Measurements from ENCODE around the gene RAD51B. TPM values are rescaled to one million over a fixed set of nuclear protein-coding genes. Genes with fewer than 3 reads are reported as not detected.
A peak's percentile ranks its signal among the peaks of the same experiment; 100 is the strongest.

RAD51B gene
- total RNA-seq = 10 to 100 TPM; 16.6 to 95.0 TPM
- 1 to 10 TPM; 2.5 to 2.7 TPM for polyA plus RNA-seq
- long read RNA-seq, donor 1 = 0 reads
- long read RNA-seq, donor 2, partial matches to known transcripts = 0 of 1 reads
- long read RNA-seq, donor 2, other reads (novel, unspliced or antisense) = 0 of 1 reads
- long read RNA-seq, donor 3 = 0 reads
- long read RNA-seq, donor 4, partial matches to known transcripts = 0 of 1 reads
- long read RNA-seq, donor 4, other reads (novel, unspliced or antisense) = 0 of 1 reads
- long read RNA-seq, donor 5, partial matches to known transcripts = 5 of 6 reads
- long read RNA-seq, donor 5, other reads (novel, unspliced or antisense) = 0 of 6 reads

DNA sequence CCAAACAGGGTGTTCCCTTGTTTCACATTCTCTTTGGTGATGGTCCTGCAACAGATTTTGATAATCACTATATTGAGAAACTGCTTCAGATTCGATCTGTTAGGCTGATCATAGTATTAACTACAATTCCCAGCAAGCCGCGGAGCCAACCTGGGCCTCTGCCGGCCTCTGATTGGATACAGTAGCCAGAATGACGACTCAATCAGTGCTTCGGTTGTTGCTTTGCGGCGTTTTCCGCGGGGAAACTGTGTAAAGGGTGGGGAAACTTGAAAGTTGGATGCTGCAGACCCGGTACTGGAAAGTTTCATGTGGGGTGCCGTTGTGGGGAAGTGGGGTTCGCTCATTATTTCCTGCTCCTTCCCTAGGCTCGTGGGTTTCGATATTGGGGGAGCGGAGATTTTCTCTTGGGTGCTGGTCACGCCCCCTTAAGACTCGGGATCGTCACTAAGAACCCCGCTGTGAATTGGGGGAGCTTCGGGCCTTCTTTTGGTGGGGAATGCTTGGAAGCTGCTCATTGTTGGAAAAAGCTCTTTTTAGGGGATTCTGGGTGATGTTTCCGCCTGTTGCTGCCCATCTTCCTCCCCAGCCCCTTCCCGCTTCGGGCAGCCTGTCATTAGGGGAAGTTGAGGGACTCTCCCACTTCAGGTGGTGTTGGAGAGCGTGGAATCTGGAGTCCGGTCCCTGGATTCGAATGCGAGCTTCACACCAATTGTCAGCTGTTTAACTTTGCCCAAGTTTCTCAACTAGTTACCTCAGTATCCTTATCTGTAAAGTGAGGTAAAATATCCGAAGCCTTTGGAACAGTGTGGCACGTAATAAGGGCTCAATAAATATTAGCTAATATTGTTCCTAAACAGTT lies at the start of gene RAD51B:
RAD51B (plus strand) TSS at position 217 of the 859 bp plus-strand sequence.
- WGBS, 2 donors = 1% methylated on average over 30 of the region's 30 CpGs
- Histone ChIP-seq H3K4me3 (peak within 1 kb of the TSS; percentile 82), H3K4me1 (ENCODE audit: control insufficient read depth in 5 of 5, insufficient read depth in 5 of 5, low read length in 5 of 5) (peaks cover 4 to 23% (median 11%) of the 10 kb centered on the region in 5 donors)

DNA sequence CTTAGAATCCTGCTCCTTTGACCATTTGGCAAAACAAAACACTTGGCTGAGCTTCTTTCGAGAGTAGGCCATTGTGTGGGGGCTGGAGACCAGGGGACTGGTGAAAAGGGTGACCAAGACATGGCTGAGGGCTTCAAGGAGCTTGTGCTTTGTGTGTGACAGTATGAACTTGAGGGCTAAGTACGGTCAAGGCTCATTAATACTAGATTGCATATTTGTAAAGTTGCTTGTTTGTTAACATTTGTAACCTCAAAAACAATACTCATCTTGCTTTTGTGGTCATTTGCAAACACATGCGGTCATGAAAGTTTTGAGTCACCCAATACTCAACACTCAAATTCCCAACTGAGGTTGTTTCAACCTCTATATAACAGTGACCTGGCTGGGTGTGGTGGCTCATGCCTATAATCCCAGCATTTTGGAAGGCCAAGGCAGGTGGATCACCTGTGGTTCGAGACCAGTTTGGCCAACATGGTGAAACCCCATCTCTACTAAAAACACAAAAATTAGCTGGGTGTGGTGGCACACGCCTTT lies 45.7 kb upstream of the RAD51B start:
- Histone ChIP-seq H3K36me3 (ENCODE audit: control insufficient read depth in 4 of 4, insufficient read depth in 4 of 4, low read length in 4 of 4) (peaks cover 44 to 70% (median 59%) of the 10 kb centered on the region in 4 donors), H3K9ac (ENCODE audit: insufficient read depth in 1 of 2, low read length in 2 of 2) (no peak overlapping the region), H3K4me1 (ENCODE audit: control insufficient read depth in 5 of 5, insufficient read depth in 5 of 5, low read length in 5 of 5) (no peaks in the 10 kb centered on the region), H3K9me3 (ENCODE audit: control insufficient read depth in 4 of 4, insufficient read depth in 3 of 4, low read length in 3 of 4) (no peaks in the 10 kb centered on the region), H3K27ac (ENCODE audit: low read depth in 1 of 2, low read length in 1 of 2) (no peak overlapping the region), H3K27me3 (ENCODE audit: control insufficient read depth in 3 of 3, insufficient read depth in 3 of 3, low read length in 2 of 3) (no peaks in the 10 kb centered on the region), H3K4me3 (no peak overlapping the region)
- TF ChIP-seq, protein P1, sequence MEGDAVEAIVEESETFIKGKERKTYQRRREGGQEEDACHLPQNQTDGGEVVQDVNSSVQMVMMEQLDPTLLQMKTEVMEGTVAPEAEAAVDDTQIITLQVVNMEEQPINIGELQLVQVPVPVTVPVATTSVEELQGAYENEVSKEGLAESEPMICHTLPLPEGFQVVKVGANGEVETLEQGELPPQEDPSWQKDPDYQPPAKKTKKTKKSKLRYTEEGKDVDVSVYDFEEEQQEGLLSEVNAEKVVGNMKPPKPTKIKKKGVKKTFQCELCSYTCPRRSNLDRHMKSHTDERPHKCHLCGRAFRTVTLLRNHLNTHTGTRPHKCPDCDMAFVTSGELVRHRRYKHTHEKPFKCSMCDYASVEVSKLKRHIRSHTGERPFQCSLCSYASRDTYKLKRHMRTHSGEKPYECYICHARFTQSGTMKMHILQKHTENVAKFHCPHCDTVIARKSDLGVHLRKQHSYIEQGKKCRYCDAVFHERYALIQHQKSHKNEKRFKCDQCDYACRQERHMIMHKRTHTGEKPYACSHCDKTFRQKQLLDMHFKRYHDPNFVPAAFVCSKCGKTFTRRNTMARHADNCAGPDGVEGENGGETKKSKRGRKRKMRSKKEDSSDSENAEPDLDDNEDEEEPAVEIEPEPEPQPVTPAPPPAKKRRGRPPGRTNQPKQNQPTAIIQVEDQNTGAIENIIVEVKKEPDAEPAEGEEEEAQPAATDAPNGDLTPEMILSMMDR (IDR thresholded peaks at IDR 0.05; ENCODE audit: control extremely low read depth, extremely low read depth) = no peak
- 93 to 96% methylated on average over 5 of the region's 5 CpGs for WGBS, 2 donors
- DNase-seq (no peak), ATAC-seq (ENCODE audit: insufficient read depth, low FRiP score) (no peak)

More for the DNA sequence above, at the start of gene RAD51B:
- no peaks in the 10 kb centered on the region for H3K27me3 ChIP-seq (ENCODE audit: control insufficient read depth in 3 of 3, insufficient read depth in 3 of 3, low read length in 2 of 3)
- TF ChIP-seq, protein P1 (IDR thresholded peaks at IDR 0.05; ENCODE audit: control extremely low read depth, extremely low read depth) = no peak
- no peaks in the 10 kb centered on the region for H3K36me3 ChIP-seq (ENCODE audit: control insufficient read depth in 4 of 4, insufficient read depth in 4 of 4, low read length in 4 of 4)
- DNase-seq (peak; percentile 90 to 95 (median 94)), ATAC-seq (ENCODE audit: insufficient read depth, low FRiP score) (peak; percentile 80)
- no peaks in the 10 kb centered on the region for H3K9me3 ChIP-seq (ENCODE audit: control insufficient read depth in 4 of 4, insufficient read depth in 3 of 4, low read length in 3 of 4)
- H3K27ac ChIP-seq (ENCODE audit: low read depth in 1 of 2, low read length in 1 of 2) = peak within 1 kb of the TSS in 1 of 2 donors; percentile 77
- H3K9ac ChIP-seq (ENCODE audit: insufficient read depth in 1 of 2, low read length in 2 of 2) = peak within 1 kb of the TSS; percentile 72 to 93

DNA sequence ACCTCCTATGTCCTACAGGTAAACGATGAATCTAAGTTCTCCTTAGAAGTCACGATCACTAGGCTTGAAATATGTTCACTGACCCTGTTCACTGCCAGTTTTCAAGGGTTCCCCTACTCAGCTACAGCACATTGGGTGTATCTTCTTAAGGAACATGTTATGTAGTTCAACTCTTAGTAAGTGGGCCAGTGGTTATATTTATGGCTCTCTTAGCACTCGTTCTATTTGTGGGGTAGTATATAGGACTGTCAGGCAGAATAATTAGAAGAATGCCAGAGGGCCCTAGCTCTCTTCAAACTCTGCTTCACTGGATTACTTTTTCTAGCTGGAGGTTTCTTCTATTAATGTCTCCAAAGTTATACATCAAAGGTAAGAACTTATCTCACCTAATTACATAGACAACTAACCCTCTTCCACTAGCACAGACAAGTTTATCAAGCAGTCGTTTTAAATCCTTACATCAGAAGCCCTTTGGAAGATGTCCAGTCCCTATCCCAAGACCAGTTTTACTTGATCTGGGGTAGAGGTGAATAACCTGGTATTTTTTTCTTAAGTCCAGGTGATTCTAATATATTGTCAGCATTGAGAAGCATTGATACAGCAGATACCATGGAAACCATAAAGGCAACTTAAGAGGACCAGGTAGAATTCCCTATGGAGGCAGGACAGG lies 42.8 kb upstream of the RAD51B start:
- WGBS, 2 donors = 78 to 92% methylated on average over 4 of the region's 4 CpGs

More for the DNA sequence above, 42.8 kb upstream of the RAD51B start:
- H3K27ac ChIP-seq (ENCODE audit: low read depth in 1 of 2, low read length in 1 of 2) = no peak overlapping the region
- no peaks in the 10 kb centered on the region for H3K4me1 ChIP-seq (ENCODE audit: control insufficient read depth in 5 of 5, insufficient read depth in 5 of 5, low read length in 5 of 5)
- peaks cover 40 to 67% (median 60%) of the 10 kb centered on the region in 4 donors for H3K36me3 ChIP-seq (ENCODE audit: control insufficient read depth in 4 of 4, insufficient read depth in 4 of 4, low read length in 4 of 4)
- DNase-seq (no peak), ATAC-seq (ENCODE audit: insufficient read depth, low FRiP score) (no peak)
- no peaks in the 10 kb centered on the region for H3K27me3 ChIP-seq (ENCODE audit: control insufficient read depth in 3 of 3, insufficient read depth in 3 of 3, low read length in 2 of 3)
- no peaks in the 10 kb centered on the region for H3K9me3 ChIP-seq (ENCODE audit: control insufficient read depth in 4 of 4, insufficient read depth in 3 of 4, low read length in 3 of 4)
- TF ChIP-seq, protein P1 (IDR thresholded peaks at IDR 0.05; ENCODE audit: control extremely low read depth, extremely low read depth) = no peak
- H3K4me3 ChIP-seq = no peak overlapping the region
- H3K9ac ChIP-seq (ENCODE audit: insufficient read depth in 1 of 2, low read length in 2 of 2) = no peak overlapping the region
